ENCODE measurements around the gene OMG. TPM values are rescaled to one million over a fixed set of nuclear protein-coding genes. Genes with fewer than 3 reads are reported as not detected.

Gene OMG
- total RNA-seq, 2 donors from 2014 or later = not detected

GRCh38 chr17:31252741-31253140 is 44.3 kb downstream of the OMG start:
- no peak for TF ChIP-seq CTCF (IDR thresholded peaks at IDR 0.05)
- Histone ChIP-seq H3K4me3 (no peak overlapping the region), H3K27me3 (replicated peaks; ENCODE audit: insufficient read depth) (no peaks in the 10 kb centered on the region), H3K4me1 (ENCODE audit: control insufficient read depth in 1 of 2, low read depth in 2 of 2) (peaks cover 12 to 16% of the 10 kb centered on the region in 2 donors), H3K36me3 (no peaks in the 10 kb centered on the region), H3K9me3 (no peaks in the 10 kb centered on the region), H3K27ac (no peak overlapping the region)
- DNase-seq (ENCODE audit: low spot score) (no peak), ATAC-seq (ENCODE audit: insufficient number of reproducible peaks, low FRiP score, low read depth) (no peak)

GRCh38 chr17:31251970-31252328 is 45.1 kb downstream of the OMG start:
- Histone ChIP-seq H3K4me1 (ENCODE audit: control insufficient read depth in 1 of 2, low read depth in 2 of 2) (peaks cover 12 to 16% of the 10 kb centered on the region in 2 donors), H3K4me3 (no peak overlapping the region), H3K9me3 (no peaks in the 10 kb centered on the region), H3K27me3 (replicated peaks; ENCODE audit: insufficient read depth) (no peaks in the 10 kb centered on the region), H3K27ac (no peak overlapping the region), H3K36me3 (no peaks in the 10 kb centered on the region)
- no peak for TF ChIP-seq CTCF (IDR thresholded peaks at IDR 0.05)
- ATAC-seq (ENCODE audit: insufficient number of reproducible peaks, low FRiP score, low read depth) = no peak
- no peak for DNase-seq (ENCODE audit: low spot score)

GRCh38 chr17:31251105-31251969 is 45.7 kb downstream of the OMG start:
- H3K27ac ChIP-seq = peak overlapping the region; percentile 5 to 39
- DNase-seq (ENCODE audit: low spot score) = no peak

GRCh38 chr17:31250229-31250628 is 46.8 kb downstream of the OMG start:
- DNase-seq (ENCODE audit: low spot score) = no peak
- peaks cover 12 to 16% of the 10 kb centered on the region in 2 donors for H3K4me1 ChIP-seq (ENCODE audit: control insufficient read depth in 1 of 2, low read depth in 2 of 2)
- H3K9me3 ChIP-seq = no peaks in the 10 kb centered on the region
- no peak for TF ChIP-seq CTCF (IDR thresholded peaks at IDR 0.05)
- H3K4me3 ChIP-seq = no peak overlapping the region
- H3K27ac ChIP-seq = peak overlapping the region in 1 of 2 donors; percentile 37
- H3K36me3 ChIP-seq = no peaks in the 10 kb centered on the region
- no peak for ATAC-seq (ENCODE audit: insufficient number of reproducible peaks, low FRiP score, low read depth)
- no peaks in the 10 kb centered on the region for H3K27me3 ChIP-seq (replicated peaks; ENCODE audit: insufficient read depth)

More at GRCh38 chr17:31251105-31251969, 45.7 kb downstream of the OMG start:
- Histone ChIP-seq H3K9me3 (no peaks in the 10 kb centered on the region), H3K27me3 (replicated peaks; ENCODE audit: insufficient read depth) (no peaks in the 10 kb centered on the region), H3K4me1 (ENCODE audit: control insufficient read depth in 1 of 2, low read depth in 2 of 2) (peaks cover 12 to 16% of the 10 kb centered on the region in 2 donors), H3K4me3 (no peak overlapping the region), H3K36me3 (no peaks in the 10 kb centered on the region)
- no peak for TF ChIP-seq CTCF (IDR thresholded peaks at IDR 0.05)
- ATAC-seq (ENCODE audit: insufficient number of reproducible peaks, low FRiP score, low read depth) = no peak

- Histone ChIP-seq H3K9me3 (no peaks in the 10 kb centered on the region), H3K27me3 (replicated peaks; ENCODE audit: insufficient read depth) (no peaks in the 10 kb centered on the region), H3K27ac (peak overlapping the region in 1 of 2 donors; percentile 37), H3K4me3 (no peak overlapping the region), H3K4me1 (ENCODE audit: control insufficient read depth in 1 of 2, low read depth in 2 of 2) (peaks cover 12 to 16% of the 10 kb centered on the region in 2 donors), H3K36me3 (no peaks in the 10 kb centered on the region)
- no peak for DNase-seq (ENCODE audit: low spot score)
- no peak for ATAC-seq (ENCODE audit: insufficient number of reproducible peaks, low FRiP score, low read depth)
- no peak for TF ChIP-seq CTCF (IDR thresholded peaks at IDR 0.05)
Measured at GRCh38 chr17:31249835-31250141, 47.3 kb downstream of the OMG start.
